ENCODE data around the gene LRRC18.

LRRC18 gene

DNA sequence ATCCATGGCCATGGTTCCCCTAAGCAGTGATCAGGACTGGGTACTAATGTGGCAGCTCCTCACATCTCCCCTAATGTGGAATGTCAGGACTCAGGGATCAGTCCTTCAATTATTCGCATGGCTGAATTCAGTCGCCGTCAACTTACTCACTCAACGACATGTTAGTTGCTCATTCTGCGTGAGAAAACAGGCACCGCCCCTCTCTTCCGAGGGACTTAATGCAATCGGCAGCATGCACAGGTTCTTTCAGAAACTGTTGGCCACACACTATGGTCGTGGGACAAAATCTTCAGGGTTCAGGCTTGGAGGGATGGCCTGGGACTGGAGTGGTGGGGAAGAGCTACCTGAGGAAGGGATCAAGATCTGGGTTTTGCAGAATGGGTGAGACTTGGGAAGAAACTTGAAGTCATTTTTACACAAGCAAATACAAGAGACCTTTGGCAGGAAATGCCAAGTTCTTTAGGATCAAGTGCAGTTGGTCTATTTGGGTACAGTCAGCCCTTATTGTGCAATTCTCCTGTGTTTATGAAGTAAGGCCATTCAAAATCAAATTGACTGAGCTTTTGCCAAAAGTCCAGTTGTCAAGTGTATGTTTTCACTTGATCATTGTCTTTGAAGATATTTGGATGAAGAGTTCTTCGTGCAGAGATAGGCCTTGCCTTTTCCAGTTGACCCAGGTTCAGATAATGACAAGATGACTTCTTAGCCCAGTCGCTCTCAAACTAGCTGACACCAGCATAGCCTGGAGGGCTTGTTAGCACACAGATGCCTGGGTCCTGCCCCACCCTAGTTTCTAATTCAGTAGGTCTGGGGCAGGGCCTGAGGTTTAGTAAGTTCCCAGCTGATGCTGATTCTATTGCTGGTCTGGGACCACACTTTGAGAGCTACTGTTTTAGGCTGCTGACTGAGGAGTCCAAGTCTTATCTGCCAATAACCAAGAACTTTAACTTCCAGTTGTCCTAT lies 48.5 kb downstream of the LRRC18 start:
- TF ChIP-seq, protein P1, sequence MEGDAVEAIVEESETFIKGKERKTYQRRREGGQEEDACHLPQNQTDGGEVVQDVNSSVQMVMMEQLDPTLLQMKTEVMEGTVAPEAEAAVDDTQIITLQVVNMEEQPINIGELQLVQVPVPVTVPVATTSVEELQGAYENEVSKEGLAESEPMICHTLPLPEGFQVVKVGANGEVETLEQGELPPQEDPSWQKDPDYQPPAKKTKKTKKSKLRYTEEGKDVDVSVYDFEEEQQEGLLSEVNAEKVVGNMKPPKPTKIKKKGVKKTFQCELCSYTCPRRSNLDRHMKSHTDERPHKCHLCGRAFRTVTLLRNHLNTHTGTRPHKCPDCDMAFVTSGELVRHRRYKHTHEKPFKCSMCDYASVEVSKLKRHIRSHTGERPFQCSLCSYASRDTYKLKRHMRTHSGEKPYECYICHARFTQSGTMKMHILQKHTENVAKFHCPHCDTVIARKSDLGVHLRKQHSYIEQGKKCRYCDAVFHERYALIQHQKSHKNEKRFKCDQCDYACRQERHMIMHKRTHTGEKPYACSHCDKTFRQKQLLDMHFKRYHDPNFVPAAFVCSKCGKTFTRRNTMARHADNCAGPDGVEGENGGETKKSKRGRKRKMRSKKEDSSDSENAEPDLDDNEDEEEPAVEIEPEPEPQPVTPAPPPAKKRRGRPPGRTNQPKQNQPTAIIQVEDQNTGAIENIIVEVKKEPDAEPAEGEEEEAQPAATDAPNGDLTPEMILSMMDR (IDR thresholded peaks at IDR 0.05; ENCODE audit: low read depth, low read length), result no peak
- H3K4me3 ChIP-seq (ENCODE audit: low read depth, low read length), result no peak overlapping the region

DNA sequence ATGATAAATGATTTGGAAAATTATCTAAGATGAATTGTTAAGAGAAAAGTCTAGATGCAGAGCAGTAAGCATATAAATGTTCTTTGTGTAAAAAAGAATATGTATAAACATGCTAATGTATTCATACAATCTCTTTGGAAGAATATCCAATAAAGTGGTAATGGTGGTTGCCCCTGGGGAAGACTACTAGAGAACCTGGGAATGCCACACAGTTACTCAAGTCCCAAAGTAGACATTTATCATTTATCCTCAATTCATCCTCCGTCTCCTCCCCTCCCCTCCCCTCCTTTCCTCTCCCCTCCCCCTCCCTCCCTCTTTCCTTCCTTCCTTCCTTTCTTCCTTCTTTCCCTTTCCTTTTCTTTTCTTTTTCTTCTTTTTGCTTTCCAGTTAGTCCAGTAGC lies 51.7 kb downstream of the LRRC18 start:
- H3K4me3 ChIP-seq (ENCODE audit: low read depth, low read length), result no peak overlapping the region
- TF ChIP-seq, protein P1 (IDR thresholded peaks at IDR 0.05; ENCODE audit: low read depth, low read length), result no peak

DNA sequence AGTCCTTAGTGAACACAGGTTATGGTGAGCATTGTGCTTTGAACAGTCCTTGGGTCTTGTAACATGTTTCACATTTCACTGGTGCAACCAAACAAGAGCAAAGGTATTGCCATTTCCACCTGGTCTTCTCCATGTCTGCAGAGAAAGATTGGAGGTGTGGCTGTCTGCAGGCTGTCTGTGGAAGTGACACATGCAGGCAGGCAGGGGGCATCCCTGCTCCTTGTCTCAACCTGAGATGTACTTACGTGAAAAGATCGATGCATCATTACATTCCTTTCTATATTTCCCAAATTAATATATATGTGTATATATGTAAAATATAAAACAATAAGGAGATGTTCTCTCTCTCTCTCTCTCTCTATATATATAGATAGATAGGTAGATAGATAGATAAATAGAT lies 54.3 kb downstream of the LRRC18 start:
- TF ChIP-seq, protein P1 (IDR thresholded peaks at IDR 0.05; ENCODE audit: low read depth, low read length), result no peak
- no peak overlapping the region for H3K4me3 ChIP-seq (ENCODE audit: low read depth, low read length)

DNA sequence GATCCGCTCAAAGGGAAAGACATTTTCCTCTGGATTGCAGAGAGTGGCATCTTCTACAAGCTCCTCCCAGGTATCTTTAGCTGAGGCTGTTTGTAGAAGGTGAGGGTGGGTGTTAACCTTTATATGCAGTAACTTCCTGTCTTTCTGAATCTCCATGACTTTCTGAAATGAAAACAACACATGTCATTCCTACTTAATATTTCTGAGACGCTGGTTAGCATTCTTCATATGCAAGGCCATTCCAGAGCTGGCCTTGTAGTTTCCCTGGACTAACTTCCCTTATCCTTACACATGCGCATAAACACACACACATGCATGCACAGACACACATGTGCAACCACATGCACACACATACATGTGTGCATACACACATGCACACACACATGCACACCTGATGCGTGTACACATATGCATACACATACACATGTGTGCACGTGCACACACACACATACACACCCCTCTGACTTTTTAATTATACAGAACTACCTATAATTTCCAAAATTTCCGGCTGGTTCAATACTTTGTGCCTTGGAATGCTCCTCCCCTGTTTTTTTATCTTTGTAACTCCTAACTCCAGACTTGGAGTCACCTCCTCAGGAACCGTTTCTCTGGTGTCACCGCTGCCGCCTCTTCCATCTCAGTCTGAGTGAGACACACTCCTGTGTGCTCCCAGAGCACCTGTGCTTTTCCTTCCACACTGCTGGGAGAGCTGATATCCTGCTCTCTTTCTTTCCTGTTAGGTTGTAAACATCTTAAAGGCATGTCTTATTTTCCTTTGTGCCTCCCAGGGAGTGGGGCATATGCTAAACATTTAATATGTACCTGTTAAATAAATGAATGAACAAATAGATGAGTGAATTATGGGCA lies 55.2 kb downstream of the LRRC18 start:
- H3K4me3 ChIP-seq (ENCODE audit: low read depth, low read length), result no peak overlapping the region
- TF ChIP-seq, protein P1 (IDR thresholded peaks at IDR 0.05; ENCODE audit: low read depth, low read length), result no peak

DNA sequence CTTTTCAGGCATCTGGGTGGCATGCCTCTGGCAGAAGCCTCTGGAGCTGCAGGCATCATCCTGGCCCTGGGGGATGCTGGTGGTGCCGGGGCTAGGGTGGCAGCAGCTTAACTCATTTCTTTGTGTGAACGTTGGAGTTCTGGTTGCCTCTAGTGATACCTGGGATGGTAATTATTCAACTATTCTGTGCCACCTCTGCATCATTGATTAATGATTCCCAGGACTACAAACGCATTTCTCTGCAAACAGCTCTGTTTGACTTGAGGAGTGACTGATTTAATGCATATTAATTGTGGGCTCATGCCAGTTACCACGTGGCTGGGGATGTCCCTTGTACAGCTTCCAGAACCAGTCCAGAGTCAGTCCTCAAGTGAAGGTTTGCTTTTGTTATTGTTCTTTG lies 55.9 kb downstream of the LRRC18 start:
- no peak overlapping the region for H3K4me3 ChIP-seq (ENCODE audit: low read depth, low read length)
- TF ChIP-seq, protein P1 (IDR thresholded peaks at IDR 0.05; ENCODE audit: low read depth, low read length), result no peak

DNA sequence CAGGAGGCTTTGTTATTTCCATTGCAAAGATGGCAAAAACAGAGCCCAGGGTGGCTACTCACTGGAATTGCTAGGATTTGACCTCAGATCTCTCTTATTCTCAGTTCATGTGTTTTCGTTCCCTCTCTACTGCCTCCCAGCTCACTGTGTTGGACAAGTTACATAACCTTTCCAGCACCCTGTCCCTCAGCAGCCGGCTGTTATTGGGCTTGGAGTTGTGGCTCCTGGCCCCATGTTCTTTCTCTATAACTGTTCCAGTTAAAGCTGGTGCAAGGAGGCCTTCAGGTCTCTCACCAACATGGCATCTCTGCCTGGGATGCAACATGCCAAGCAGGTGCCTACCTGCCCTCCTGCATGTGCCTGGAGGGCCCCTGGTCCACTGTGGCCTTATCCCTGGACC lies 56.8 kb downstream of the LRRC18 start:
- TF ChIP-seq, protein P1 (IDR thresholded peaks at IDR 0.05; ENCODE audit: low read depth, low read length), result no peak
- H3K4me3 ChIP-seq (ENCODE audit: low read depth, low read length), result no peak overlapping the region
